Measurements from ENCODE around the gene OR2A12. TPM values are rescaled to one million over a fixed set of nuclear protein-coding genes. Genes with fewer than 3 reads are reported as not detected.
"Not testable (repeated sequence)": the region's sequence is repeated elsewhere in the genome, so short reads cannot be mapped to it uniquely, and the experiment has no call there.

Gene OR2A12
- polyA plus RNA-seq, 3 donors, result not detected

DNA sequence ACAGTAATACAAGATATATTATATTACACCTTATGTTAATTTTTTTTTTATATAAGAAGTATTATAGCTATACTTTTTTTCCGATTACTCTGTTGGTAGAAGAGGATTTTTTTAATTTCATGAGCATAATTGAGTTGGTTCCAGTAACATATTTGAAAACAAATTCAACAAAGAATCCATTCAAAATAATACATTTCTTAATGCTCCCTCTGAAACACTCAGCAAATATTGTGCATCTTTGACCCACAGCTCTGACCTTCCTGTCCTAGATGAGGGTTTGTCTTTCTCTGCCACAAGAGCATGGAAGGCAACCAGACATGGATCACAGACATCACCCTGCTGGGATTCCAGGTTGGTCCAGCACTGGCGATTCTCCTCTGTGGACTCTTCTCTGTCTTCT is 23.2 kb downstream of the OR2A12 start, which contains the start of gene OR2A2:
OR2A2 (plus strand) TSS at position 301 of the 400 bp plus-strand sequence; CDS start at position 301, 0 bp downstream.
- no peak within 1 kb of the TSS for H3K27ac ChIP-seq (ENCODE audit: low read depth, low read length)
- WGBS, 3 donors, result 88 to 92% (median 90%) methylated on average over 2 of the region's 2 CpGs

DNA sequence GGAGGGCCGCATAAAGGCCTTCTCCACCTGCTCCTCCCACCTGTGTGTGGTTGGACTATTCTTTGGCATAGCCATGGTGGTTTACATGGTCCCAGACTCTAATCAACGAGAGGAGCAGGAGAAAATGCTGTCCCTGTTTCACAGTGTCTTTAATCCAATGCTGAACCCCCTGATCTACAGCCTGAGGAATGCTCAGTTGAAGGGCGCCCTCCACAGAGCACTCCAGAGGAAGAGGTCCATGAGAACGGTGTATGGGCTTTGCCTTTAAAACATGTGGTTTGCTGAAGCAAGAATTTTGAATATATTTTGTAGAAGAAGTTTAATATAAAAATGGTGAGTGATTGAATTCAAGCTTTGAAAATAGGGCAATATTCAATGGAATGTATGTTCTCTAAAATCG is 24.2 kb downstream of the OR2A12 start:
- H3K27ac ChIP-seq (ENCODE audit: low read depth, low read length), result no peak overlapping the region
- 80 to 82% (median 81%) methylated on average over 5 of the region's 5 CpGs for WGBS, 3 donors

DNA sequence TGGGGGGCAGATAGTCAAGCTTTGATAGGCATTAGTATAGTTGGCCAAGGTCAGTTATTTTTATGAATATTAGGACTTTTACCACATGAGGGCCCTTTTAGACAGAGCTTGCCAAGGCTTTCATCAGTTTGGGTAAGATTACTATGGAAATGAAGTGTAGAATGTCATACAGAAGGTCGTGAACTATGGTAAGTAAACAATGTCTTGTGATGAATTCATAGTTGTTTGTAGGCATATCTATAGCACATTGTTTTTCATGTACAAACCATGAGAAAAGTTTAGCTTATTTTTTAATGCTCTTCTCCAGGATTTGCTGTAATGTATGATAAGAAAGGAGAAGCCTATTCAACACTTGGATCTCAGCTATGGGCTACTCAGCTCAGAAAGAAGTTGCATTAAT is 27.6 kb downstream of the OR2A12 start:
- no peak overlapping the region for H3K27ac ChIP-seq (ENCODE audit: low read depth, low read length)
- 28 to 63% (median 63%) methylated on average over 1 of the region's 1 CpG for WGBS, 3 donors

DNA sequence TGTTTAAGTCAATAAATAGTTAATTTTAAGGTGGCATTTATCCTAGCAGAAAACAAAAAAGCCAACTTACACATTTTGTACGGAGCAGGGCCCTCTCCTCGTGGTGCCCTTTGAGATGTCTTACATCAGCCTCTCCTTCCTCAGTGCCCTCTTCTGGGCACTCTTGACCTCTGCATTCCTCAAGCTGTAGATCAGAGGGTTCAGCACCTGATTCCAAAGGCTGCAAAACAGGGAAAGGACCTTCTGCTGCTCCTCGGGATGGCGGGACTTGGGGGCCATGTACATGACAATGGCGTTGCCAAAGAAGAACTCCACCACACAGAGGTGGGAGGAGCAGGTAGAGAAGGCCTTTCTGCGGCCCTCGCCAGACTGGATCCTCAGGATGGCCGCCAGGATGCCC is 32.3 kb downstream of the OR2A12 start:
- H3K27ac ChIP-seq (ENCODE audit: low read depth, low read length), result no peak overlapping the region
- WGBS, 3 donors, result 77 to 81% (median 78%) methylated on average over 8 of the region's 8 CpGs

DNA sequence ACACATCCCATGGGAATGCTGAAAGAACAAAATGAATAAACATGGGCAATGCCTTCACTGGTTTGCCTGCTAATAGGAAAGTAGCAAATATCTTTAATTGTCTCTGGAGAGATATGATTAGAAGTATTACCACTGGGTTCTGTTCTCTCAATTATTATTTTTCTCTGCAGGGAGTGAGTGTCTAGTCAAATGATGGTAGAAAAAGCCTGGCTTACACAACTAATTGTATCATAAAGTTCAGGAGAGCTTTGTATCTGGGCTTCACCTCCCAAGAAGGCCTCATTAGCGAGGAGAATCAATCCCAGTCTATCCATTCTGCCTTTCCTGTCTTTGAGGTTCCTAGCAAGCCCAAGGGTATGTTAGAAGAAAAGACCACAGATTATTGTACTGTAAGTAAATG is 36.8 kb downstream of the OR2A12 start, which contains the start of gene OR2A14:
OR2A14 (plus strand) TSS at position 301 of the 400 bp plus-strand sequence. CDS start 5,937 bp downstream, outside the sequence.
- H3K27ac ChIP-seq (ENCODE audit: low read depth, low read length), result no peak within 1 kb of the TSS
- 90 to 93% (median 93%) methylated on average over 1 of the region's 1 CpG for WGBS, 3 donors

DNA sequence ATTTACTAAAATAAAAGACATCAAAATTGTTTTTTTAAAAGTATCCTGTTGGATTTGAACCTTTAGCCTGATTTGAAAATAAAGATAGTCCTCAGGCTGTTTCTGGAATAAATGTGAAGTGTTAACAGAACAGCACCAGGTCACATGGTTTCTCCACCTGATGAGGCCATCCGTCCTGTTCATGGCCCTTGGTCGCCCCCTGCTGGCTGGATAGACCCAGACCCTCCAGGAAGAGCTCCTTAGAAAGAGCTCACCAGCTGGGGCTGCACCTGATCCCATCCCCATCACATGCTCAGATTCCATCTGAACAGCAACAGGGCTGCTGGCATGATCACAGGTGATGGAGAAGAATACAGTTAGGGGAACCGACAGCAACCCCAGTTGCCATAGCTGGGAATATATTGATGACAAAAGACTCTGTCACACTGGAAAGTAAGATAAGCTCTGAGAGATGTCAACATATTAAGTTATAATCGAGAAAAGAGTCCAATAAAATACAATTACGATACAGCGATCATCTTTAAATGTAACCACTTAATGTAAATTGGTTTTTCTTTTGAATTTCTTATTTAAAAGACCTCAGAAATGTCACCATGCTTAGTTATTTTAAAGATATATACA is 41.7 kb downstream of the OR2A12 start:
- 41 to 44% (median 43%) methylated on average over 6 of the region's 6 CpGs for WGBS, 3 donors
- H3K27ac ChIP-seq (ENCODE audit: low read depth, low read length), result no peak overlapping the region

DNA sequence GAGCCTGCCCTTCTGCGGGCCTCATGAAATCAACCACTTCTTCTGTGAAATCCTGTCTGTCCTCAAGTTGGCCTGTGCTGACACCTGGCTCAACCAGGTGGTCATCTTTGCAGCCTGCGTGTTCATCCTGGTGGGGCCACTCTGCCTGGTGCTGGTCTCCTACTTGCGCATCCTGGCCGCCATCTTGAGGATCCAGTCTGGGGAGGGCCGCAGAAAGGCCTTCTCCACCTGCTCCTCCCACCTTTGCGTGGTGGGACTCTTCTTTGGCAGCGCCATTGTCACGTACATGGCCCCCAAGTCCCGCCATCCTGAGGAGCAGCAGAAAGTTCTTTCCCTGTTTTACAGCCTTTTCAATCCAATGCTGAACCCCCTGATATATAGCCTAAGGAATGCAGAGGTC is 43.5 kb downstream of the OR2A12 start:
- H3K27ac ChIP-seq (ENCODE audit: low read depth, low read length), result not testable (repeated sequence)
- WGBS, 3 donors, result 88 to 92% (median 92%) methylated on average over 9 of the region's 9 CpGs

DNA sequence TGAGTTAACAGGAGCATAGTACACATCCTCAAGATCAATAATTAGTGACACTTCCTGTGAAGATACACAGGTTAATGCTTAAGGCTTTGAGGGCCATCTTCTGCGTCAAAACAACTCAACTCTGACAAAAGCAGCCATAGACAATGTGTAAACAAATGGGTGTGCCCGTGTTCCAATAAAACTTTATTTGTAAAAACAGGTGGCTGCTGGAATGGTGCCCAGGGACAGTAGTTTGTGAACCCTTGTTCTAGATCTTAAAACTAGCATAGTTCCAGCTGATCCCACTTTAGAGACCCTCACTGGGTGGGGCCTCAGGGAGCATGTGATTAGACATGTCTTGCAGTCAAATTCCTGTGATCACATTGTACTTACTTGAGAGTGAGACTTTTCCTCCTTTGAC is 44.7 kb downstream of the OR2A12 start:
- WGBS, 3 donors, result 86 to 87% (median 86%) methylated on average over 2 of the region's 2 CpGs
- H3K27ac ChIP-seq (ENCODE audit: low read depth, low read length), result no peak overlapping the region

DNA sequence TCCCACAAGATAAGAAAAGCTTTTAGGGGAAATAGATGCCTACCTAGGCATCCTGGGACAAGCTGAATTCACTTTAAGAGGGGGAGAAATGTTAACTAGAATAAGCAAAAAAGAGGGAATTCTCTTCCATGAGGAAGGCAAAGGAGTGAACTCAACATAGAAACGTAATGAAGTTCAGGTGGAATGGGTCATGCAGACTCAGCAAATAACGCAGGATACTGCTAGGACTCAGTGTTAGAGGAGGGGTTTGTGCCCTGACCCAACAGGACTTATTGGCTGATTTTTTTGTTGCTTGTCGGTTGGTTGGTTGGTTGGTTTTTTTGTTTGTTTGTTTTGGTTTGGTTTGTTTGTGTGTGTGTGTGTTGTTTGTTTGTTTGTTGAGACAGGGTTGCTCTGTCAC is 46.2 kb downstream of the OR2A12 start:
- 70 to 76% (median 75%) methylated on average over 3 of the region's 3 CpGs for WGBS, 3 donors
- H3K27ac ChIP-seq (ENCODE audit: low read depth, low read length), result no peak overlapping the region

DNA sequence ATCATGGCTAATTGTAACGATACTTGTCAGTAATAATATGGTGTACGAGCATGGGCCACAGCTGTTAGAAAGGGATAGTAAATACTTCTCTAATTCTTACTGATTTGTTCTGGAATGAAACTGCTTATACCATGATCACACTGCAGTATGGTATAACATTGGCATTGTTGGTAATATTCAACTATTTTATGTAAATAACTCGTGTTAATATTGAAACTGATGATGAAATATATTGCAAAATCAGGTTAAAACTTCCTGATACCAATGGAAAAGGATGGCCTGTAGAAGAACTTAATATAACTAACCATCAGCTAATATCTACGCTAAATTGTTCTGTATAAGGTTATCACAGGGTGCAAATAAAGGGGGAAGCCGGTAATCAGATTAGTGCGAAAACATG is 47.2 kb downstream of the OR2A12 start:
- 77 to 91% (median 82%) methylated on average over 6 of the region's 6 CpGs for WGBS, 3 donors
- no peak overlapping the region for H3K27ac ChIP-seq (ENCODE audit: low read depth, low read length)

DNA sequence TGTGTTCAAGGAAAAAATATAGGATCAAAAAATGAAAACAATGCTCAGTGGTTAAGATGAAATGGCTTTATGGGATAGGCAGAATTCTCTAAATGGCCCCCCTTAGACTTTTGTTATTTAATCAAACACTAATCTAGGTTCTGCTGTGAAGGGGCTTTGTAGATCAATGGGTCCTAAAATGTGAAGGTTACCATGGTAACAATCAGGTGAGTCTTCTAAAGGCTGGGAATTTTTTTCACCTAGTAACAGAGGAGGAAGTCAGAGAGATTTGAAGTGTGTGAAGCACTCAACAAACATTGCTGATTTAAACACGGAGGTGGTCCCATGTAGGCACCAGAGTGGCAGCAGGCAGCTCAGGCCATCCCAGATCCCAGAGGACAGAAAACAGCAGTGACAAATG is 48.0 kb downstream of the OR2A12 start:
- 63 to 89% (median 68%) methylated on average over 1 of the region's 1 CpG for WGBS, 3 donors
- no peak overlapping the region for H3K27ac ChIP-seq (ENCODE audit: low read depth, low read length)

DNA sequence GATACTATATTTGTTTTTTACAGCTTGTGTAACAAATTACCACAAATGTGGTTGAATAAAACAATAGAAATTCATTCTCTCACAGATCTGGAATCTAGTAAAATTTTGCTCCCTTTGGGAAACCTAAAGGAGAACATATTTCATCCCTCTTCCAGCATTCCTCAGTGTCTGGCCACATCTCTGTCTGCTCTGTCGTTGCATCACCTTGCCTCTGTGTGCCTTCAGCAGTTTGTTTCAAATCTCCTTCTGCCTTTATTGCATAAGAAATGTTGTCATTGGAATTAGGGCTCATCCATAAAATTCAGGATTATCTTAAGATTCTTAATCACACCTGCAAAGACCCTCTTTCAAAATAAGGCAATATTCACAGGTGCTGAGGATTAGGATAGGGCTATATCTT is 51.4 kb downstream of the OR2A12 start:
- WGBS, 3 donors, result 63 to 69% (median 63%) methylated on average over 1 of the region's 1 CpG
- no peak overlapping the region for H3K27ac ChIP-seq (ENCODE audit: low read depth, low read length)

DNA sequence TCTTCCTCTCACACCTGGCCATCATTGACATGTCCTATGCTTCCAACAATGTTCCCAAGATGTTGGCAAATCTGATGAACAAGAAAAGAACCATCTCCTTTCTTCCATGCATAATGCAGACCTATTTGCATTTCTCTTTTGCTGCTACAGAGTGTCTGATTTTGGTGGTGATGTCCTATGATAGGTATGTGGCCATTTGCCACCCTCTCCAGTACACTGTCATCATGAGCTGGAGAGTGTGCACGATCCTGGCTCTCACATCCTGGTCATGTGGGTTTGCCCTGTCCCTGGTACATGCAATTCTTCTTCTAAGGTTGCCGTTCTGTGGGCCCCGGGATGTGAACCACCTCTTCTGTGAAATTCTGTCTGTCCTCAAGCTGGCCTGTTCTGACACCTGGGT is 56.1 kb downstream of the OR2A12 start:
- 87 to 89% (median 88%) methylated on average over 3 of the region's 3 CpGs for WGBS, 3 donors
- H3K27ac ChIP-seq (ENCODE audit: low read depth, low read length), result no peak overlapping the region

DNA sequence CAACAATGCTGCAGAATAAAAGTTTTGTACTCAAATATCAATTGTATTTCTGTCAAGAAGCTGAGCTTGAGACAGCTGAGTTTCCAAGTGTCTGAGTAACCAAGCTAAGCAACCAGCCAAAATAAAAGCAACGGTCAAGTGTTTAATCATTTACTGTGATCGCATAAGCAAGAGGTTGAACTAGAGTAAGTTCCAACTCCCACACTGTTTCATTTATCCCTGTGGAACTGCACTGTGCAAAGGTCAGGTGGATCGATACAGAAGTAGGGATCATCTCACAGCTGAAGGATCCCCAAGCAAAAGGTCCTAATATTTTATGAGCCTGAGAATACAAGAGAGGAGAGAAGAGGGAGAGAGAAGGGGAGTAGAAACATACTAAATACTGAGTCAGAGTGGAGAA is 58.3 kb downstream of the OR2A12 start:
- WGBS, 3 donors, result 94 to 97% (median 96%) methylated on average over 3 of the region's 3 CpGs
- no peak overlapping the region for H3K27ac ChIP-seq (ENCODE audit: low read depth, low read length)

DNA sequence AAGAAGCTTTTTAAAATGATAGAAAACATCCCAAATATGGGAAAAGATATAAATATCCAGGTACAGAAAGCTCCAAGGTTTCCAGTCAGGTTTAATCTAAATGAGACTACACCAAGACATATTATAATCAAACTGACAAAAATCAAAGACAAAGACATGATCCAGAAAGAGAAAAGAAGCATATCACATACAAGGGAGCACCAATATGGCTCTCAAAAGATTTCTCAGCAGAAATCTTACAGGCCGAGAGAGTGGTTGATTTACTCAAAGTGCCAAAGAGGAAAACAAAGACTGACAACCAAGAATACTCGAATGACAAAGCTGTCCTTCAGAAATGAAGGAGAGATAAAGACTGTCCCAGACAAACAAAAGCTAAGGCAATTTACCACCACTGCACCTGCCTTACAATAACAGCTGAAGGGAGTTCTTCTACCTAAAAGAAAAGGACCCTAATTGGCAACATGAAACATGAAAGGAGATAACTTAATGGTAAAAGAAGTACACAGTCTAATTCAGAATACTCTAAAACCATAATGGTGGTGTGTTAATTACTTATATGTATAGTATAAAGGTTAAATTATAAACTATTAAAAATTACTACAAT is 62.2 kb downstream of the OR2A12 start:
- WGBS, 3 donors, result 69 to 82% (median 79%) methylated on average over 2 of the region's 2 CpGs
- H3K27ac ChIP-seq (ENCODE audit: low read depth, low read length), result no peak overlapping the region

Other genes with a start within 250 kb of the OR2A12 start
- 10 to 100 TPM; 12.2 to 42.3 (median 21.8) TPM for gene TCAF1, start 184.1 kb upstream of the OR2A12 start, polyA plus RNA-seq
- not detected for gene OR2F2, start 151.0 kb upstream of the OR2A12 start, polyA plus RNA-seq
- not detected for gene OR2F1, start 131.4 kb upstream of the OR2A12 start, polyA plus RNA-seq
- under 1 TPM in 1 of 3 donors, not detected in 2; 0.03 TPM for gene OR6B1, start 86.0 kb upstream of the OR2A12 start, polyA plus RNA-seq
- not detected for gene OR2A5, start 37.3 kb upstream of the OR2A12 start, polyA plus RNA-seq
- gene OR2A25, start 16.5 kb upstream of the OR2A12 start, polyA plus RNA-seq, result not detected
- not detected for gene OR2A2, start 23.3 kb downstream of the OR2A12 start, polyA plus RNA-seq
- gene OR2A14, start 36.9 kb downstream of the OR2A12 start, polyA plus RNA-seq, result not detected
- gene CTAGE4, start 97.2 kb downstream of the OR2A12 start, polyA plus RNA-seq, result under 1 TPM in 2 of 3 donors, not detected in 1; 0.29 to 0.67 TPM
- gene ARHGEF35, start 109.6 kb downstream of the OR2A12 start, polyA plus RNA-seq, result 1 to 10 TPM; 3.7 to 6.5 (median 4.4) TPM
- gene OR2A42, start 153.3 kb downstream of the OR2A12 start, polyA plus RNA-seq, result under 1 TPM in 1 of 3 donors, not detected in 2; 0.42 TPM
- 1 to 10 TPM in 2 of 3 donors, under 1 TPM in 1; 0.67 to 2.4 (median 1.2) TPM for gene OR2A7, start 178.5 kb downstream of the OR2A12 start, polyA plus RNA-seq
- 1 to 10 TPM in 1 of 3 donors, under 1 TPM in 1, not detected in 1; 0.95 to 1.0 TPM for gene CTAGE8, start 183.0 kb downstream of the OR2A12 start, polyA plus RNA-seq
- gene OR2A1, start 226.1 kb downstream of the OR2A12 start, polyA plus RNA-seq, result under 1 TPM in 2 of 3 donors, not detected in 1; 0.05 to 0.07 TPM

Data from adipose tissue (tissue), 3 donors.